HG03280 (cell line): ENCODE measurements around the gene PLD5.
"Not testable (repeated sequence)": the region's sequence is repeated elsewhere in the genome, so short reads cannot be mapped to it uniquely, and the experiment has no call there.

Experiments
- ATAC-seq: cut with Tn5 transposase; IDR thresholded peaks from one replicate; pipeline ENCODE4 v1.9.1; 2021; ENCODE audit warnings: mild to moderate bottlenecking, moderate library complexity; ENCODE audit not compliant: unreplicated experiment

PLD5 gene

GRCh38 chr1:242081446-242081845 lies 443.1 kb downstream of the PLD5 start:
- ATAC-seq, result no peak

GRCh38 chr1:242065813-242066212 lies 458.7 kb downstream of the PLD5 start:
- no peak for ATAC-seq

GRCh38 chr1:242062271-242062670 lies 462.2 kb downstream of the PLD5 start:
- ATAC-seq, result no peak

GRCh38 chr1:242059976-242060375 lies 464.5 kb downstream of the PLD5 start:
- ATAC-seq, result no peak

- not testable (repeated sequence) for ATAC-seq
Measured at GRCh38 chr1:242058582-242058981, 465.9 kb downstream of the PLD5 start.

DNA sequence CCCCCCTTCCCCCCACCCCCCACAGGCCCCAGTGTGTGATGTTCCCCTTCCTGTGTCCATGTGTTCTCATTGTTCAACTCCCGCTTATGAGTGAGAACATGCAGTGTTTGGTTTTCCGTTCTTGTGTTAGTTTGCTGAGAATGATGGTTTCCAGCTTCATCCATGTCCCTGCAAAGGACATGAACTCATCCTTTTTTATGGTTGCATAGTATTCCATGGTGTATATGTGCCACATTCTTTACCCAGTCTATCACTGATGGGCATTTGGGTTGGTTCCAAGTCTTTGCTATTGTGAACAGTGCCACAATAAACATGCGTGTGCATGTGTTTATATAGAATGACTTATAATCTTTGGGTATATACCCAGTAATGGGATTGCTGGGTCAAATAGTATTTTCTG lies 466.3 kb downstream of the PLD5 start:
- not testable (repeated sequence) for ATAC-seq

DNA sequence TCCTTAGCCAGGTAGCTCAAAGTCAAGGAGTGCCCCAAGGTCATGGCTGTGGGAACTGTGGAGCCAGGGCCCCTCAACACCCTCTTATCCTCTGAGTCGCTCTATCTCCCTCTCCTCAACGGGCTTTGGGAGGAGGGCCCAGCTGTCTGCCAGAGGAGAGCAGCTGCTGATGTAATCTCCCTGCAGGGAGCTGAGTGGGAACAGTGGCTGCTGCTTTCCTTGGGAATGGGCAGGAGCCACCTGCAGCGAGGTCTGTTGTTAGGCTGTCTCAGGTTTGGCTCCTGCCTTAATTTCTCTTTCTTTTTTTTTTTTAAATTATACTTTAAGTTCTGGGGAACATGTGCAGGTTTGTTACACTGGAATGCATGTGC lies 466.8 kb downstream of the PLD5 start:
- no peak for ATAC-seq

- no peak for ATAC-seq
Measured at GRCh38 chr1:242056988-242057744, 467.3 kb downstream of the PLD5 start.

DNA sequence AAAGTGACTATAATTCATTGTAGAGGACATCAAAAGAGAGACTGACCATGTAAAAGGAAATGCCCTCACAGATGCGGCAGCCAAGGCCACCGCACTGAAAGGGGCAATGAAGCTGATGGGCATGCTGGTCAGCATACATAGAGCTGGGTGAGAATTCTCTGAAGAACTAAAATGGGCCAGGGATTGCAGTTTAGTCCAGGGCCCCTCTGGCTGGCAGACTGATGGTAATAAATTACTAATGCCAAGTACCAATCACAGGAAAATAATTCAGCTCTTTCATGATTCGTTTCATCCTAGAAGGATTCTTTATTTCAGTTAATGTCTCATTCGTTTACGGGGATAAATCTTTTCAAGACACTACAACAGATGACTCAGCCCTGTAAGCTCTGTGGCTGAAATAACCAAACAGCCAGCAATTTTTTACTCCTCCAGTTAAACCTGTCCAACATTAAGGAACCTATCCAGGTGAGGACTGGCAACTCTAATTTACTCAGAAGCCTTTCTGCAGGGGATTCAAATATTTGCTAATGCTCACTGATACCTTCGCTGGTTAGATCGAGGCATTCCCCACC lies 468.7 kb downstream of the PLD5 start:
- no peak for ATAC-seq

DNA sequence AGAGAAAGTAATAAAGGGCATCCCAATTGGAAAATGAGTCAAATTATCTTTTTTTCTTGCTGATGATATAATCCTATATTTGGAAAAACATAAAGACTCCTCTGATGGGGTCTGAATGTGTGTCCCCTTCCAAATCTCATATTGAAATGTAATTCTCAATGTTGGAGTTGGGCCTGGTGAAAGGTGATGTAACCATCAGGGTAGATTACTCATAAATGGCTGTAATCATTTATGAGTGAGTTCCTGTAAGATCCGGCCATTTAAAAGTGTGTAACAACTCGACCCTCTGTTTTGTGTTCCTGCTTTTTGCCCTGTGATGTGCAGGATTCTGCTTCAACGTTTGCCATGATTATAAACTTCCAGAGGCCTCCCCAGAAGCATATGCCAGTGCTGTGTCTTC lies 481.3 kb downstream of the PLD5 start:
- no peak for ATAC-seq

DNA sequence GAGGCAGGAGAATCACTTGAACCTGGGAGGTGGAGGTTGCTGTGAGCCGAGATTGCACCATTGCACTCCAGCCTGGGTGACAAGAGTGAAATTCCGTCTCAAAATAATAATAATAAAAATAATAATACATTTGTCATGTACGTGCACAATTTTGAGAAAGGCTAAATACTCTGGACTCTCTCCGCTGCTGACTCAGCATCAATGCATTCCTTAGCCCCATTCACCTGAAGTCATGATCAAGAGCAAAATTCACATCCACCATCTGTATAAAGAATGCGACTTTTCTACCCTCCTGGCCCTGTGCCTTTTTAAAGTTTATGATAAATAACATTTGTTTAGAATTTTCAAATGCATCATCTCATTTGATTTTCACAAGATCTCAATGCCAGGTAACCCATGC lies 490.1 kb downstream of the PLD5 start:
- no peak for ATAC-seq

DNA sequence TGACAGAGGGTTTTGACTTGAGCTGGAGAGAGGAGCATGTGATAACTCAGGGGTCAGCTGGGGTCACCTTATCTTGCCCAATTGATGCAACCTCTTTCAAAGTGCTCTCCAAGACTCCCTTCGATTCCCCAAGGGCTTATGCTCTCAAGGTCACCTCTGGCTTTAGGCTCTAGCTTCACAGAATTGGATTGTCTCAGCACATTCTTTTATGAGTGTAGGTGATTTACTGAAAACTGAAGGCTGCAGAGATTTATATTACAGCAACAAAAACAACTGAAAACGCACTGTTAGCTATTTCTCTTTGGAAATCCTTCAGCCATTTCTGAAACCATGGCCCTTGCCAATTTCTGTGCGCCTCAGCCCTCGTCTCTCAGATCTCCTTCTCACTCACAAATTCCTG lies 491.1 kb downstream of the PLD5 start:
- no peak for ATAC-seq
